ENCODE measurements around the gene PAX6. TPM values are rescaled to one million over a fixed set of nuclear protein-coding genes. Genes with fewer than 3 reads are reported as not detected.

The PAX6 gene
- total RNA-seq, 2 donors from 2014 or later, result 0.46 to 0.76 TPM

DNA sequence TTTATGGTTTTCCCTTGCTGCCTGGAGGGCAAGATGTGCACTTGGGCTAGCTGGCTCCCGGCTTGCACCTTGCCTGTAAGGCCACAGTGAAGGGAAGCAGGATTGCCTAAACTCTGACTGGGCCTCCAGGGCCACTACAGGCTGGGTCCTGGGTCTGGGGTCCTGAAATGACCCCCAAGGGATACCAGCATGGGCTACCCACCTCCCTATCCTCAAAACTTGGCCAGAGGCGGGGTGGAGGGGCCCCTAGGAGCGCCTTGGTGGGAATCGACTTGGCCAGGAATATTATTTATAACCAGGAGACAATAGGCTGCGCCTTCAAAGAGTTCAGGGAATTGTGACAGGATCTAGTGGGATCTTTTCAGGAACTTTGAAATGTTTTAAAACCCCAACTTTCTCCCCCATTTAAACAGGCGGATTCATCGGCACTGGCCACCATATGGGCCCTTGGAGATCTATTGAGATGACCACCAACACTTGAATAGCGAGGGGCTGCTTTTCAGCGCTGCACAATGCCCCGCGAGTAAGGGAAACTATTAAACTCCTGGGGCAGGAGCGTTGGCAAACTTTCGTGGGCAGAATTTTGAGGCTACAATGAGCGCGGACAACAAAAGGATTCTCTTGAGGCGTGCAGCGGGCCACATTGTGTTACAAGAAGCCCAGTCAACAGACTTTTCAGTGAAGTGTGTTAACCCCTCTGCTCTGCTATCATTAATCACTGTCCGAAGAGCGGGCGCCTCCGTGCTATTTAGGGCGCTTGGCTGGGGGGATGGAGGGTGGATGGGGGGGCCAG is 15.2 kb downstream of the PAX6 start:
- ATAC-seq (replicated peaks in 1 of 2), result no peak

DNA sequence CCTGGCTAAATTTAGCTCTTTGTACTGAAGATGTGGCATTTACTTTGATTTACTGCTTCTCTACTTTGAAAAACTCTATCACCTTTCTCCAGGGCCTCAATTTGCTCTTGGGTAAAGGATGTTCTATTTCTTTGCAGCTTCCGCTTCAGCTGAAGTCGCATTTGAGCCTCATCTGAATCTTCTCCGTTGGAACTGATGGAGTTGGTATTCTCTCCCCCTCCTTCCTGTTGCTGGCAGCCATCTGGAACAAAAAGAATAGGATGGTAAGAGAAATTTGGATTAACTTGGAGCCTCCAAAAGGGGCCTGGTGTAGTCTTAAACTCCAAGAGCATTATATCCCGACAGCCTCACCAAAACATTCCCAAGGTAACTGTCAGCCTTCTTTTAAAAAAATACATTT is 16.6 kb downstream of the PAX6 start:
- H3K9me3 Mint-ChIP-seq, result no peaks in the 10 kb centered on the region
- H3K27me3 Mint-ChIP-seq (ENCODE audit: low read depth), result peaks cover 68% of the 10 kb centered on the region
- H3K4me3 Mint-ChIP-seq, result no peak overlapping the region
- H3K27ac Mint-ChIP-seq, result peak overlapping the region; percentile 86
- peaks cover 15% of the 10 kb centered on the region for H3K4me1 Mint-ChIP-seq (ENCODE audit: low read depth)
- ATAC-seq (replicated peaks in 1 of 2) (no peak), DNase-seq (no peak)
- H3K36me3 Mint-ChIP-seq (ENCODE audit: insufficient read depth in 2 of 2), result peaks cover 0 to 5% of the 10 kb centered on the region in 2 donors

More for the DNA sequence above, 15.2 kb downstream of the PAX6 start:
- H3K4me3 Mint-ChIP-seq, result no peak overlapping the region
- H3K27me3 Mint-ChIP-seq (ENCODE audit: low read depth), result peaks cover 82% of the 10 kb centered on the region
- H3K4me1 Mint-ChIP-seq (ENCODE audit: low read depth), result peaks cover 27% of the 10 kb centered on the region
- no peak for DNase-seq
- no peaks in the 10 kb centered on the region for H3K9me3 Mint-ChIP-seq
- H3K36me3 Mint-ChIP-seq (ENCODE audit: insufficient read depth in 2 of 2), result peaks cover 3 to 8% of the 10 kb centered on the region in 2 donors
- no peak overlapping the region for H3K27ac Mint-ChIP-seq

DNA sequence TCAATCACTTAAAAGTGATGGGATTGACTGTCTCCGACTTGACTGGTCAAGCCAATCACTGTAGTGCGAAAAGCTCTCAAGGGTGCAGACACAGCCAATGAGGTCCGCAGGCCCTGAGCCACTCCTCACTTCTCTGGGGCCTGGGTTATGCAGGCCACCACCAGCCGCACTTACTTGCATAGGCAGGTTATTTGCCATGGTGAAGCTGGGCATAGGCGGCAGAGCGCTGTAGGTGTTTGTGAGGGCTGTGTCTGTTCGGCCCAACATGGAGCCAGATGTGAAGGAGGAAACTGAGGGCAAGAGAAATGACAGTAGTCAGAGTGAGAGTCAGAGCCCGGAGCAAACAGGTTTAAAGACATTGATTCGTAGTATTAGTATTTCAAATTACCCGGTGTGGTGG is 17.9 kb downstream of the PAX6 start:
- Mint-ChIP-seq H3K27ac (no peak overlapping the region), H3K9me3 (no peaks in the 10 kb centered on the region), H3K4me1 (ENCODE audit: low read depth) (peaks cover 10% of the 10 kb centered on the region), H3K4me3 (no peak overlapping the region), H3K36me3 (ENCODE audit: insufficient read depth in 2 of 2) (peaks cover 0 to 5% of the 10 kb centered on the region in 2 donors), H3K27me3 (ENCODE audit: low read depth) (peaks cover 59% of the 10 kb centered on the region)
- ATAC-seq (replicated peaks in 1 of 2) (no peak), DNase-seq (no peak)

DNA sequence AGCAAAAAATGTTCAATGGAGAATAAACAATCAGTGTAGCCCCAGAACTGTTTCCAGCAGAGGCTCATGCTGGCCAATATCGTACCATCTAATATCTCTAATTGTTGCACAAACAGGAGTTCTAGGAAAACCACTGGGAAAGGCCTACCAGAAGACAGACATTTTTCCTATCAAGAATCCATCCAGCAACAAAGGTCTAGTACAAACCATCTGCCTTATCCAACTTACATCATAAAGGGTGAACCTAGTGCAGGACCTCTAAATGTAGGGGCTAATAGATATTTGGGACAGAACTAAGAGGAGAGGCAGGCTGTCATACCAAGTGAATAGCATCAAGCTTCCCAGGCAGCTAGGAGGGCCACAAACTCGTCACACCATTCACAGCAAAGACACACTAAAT is 18.7 kb downstream of the PAX6 start:
- no peak for ATAC-seq (replicated peaks in 1 of 2)
- Mint-ChIP-seq H3K27me3 (ENCODE audit: low read depth) (peaks cover 53% of the 10 kb centered on the region), H3K27ac (no peak overlapping the region), H3K36me3 (ENCODE audit: insufficient read depth in 2 of 2) (peaks cover 0 to 2% of the 10 kb centered on the region in 2 donors), H3K4me1 (ENCODE audit: low read depth) (peaks cover 5% of the 10 kb centered on the region), H3K9me3 (no peaks in the 10 kb centered on the region), H3K4me3 (no peak overlapping the region)
- no peak for DNase-seq

DNA sequence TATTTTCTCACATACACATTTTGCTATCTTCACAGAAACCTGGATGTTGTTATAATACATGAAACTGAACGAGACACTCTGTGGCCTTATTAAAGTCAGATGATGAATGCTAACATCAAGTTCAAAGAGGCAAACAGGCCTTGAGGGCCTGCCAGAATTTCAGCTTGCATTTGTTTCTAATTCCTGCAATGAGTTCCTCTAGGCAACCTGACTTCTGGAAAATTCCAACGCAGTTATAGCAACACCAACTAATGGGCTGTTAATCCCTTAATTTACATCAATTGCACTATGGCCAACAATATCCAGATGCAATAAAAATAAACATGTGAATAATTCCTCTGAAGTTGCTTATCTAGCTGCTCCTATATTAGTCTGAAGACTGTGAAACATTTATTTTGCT is 19.1 kb downstream of the PAX6 start:
- no peak for ATAC-seq (replicated peaks in 1 of 2)
- peaks cover 0 to 2% of the 10 kb centered on the region in 2 donors for H3K36me3 Mint-ChIP-seq (ENCODE audit: insufficient read depth in 2 of 2)
- H3K4me3 Mint-ChIP-seq, result no peak overlapping the region
- peaks cover 48% of the 10 kb centered on the region for H3K27me3 Mint-ChIP-seq (ENCODE audit: low read depth)
- DNase-seq, result no peak
- peaks cover under 1% of the 10 kb centered on the region for H3K4me1 Mint-ChIP-seq (ENCODE audit: low read depth)
- H3K27ac Mint-ChIP-seq, result no peak overlapping the region
- no peaks in the 10 kb centered on the region for H3K9me3 Mint-ChIP-seq

DNA sequence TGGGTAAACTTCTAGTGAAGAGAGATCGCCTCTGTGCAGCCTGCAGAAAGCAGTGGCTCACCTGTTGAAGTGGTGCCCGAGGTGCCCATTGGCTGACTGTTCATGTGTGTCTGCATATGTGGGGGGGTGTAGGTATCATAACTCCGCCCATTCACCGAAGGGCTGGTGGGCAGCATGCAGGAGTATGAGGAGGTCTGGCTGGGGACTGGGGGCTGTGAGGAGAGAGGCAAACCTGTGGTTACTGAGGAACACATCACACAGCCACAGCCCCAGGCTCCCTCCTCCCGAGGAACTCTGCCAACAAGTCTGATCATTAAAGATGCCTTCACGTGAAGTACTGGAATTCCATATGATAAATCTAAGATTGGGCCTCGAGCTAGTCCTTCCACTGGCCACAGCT is 20.5 kb downstream of the PAX6 start:
- Mint-ChIP-seq H3K4me1 (ENCODE audit: low read depth) (no peaks in the 10 kb centered on the region), H3K4me3 (no peak overlapping the region), H3K9me3 (no peaks in the 10 kb centered on the region), H3K27ac (no peak overlapping the region), H3K27me3 (ENCODE audit: low read depth) (peaks cover 35% of the 10 kb centered on the region), H3K36me3 (ENCODE audit: insufficient read depth in 2 of 2) (no peaks in the 10 kb centered on the region)
- DNase-seq (no peak), ATAC-seq (replicated peaks in 1 of 2) (no peak)

DNA sequence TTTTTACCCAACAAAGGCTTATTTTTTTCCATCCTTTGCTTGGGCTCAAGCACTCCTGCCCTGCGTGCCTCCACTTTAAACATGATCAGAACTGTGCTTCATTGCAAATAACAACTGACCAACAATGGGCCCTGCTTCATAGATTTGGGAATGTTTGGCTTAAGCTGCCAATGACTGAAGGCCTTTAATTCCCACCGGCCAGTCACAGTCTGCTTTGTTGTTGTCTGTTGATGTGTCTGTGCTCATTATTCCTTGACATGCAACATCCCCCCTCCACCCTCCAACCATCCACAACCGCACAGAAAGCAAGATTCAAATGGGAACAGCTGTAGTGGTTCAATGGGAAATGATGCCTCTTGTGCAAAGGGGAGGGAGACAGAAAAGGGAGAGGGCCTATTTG is 23.0 kb downstream of the PAX6 start:
- Mint-ChIP-seq H3K27ac (no peak overlapping the region), H3K9me3 (no peaks in the 10 kb centered on the region), H3K36me3 (ENCODE audit: insufficient read depth in 2 of 2) (no peaks in the 10 kb centered on the region), H3K4me1 (ENCODE audit: low read depth) (no peaks in the 10 kb centered on the region), H3K27me3 (ENCODE audit: low read depth) (peaks cover 13% of the 10 kb centered on the region), H3K4me3 (no peak overlapping the region)
- DNase-seq, result no peak
- no peak for ATAC-seq (replicated peaks in 1 of 2)

DNA sequence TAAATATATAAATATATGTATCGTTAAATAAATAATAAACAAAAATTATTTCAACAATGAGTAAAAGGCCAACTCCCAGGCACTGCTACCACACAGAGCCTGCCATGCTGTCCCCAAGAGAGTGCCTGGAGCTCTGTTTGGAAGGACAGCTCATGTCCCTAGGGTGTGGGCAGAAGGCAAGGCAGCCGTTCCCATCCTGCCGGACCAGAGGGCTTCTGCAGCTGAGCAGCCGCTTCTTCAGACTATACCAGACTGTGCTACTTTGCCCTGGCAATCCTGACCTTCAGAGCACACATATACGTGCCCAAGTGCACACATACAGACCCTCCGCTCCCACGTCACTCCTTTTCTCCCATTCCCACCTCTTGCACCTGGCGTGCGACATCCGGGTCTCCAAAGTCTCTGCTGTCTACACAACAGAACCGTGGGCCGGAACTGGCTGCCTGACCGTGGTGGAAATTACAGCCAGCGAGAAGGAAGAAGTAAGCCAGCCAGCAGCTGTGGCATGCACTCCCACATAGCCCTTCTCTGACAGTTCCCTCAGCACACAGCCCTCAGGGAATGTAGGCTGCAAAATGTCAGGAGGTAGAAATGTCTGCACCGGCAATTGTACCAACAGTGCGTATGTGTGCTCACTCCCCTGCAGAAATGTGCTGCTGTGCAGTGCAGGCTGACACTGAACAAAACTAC is 24.0 kb downstream of the PAX6 start:
- Mint-ChIP-seq H3K4me1 (ENCODE audit: low read depth) (no peaks in the 10 kb centered on the region), H3K27me3 (ENCODE audit: low read depth) (peaks cover 5% of the 10 kb centered on the region), H3K36me3 (ENCODE audit: insufficient read depth in 2 of 2) (no peaks in the 10 kb centered on the region), H3K4me3 (no peak overlapping the region), H3K9me3 (no peaks in the 10 kb centered on the region), H3K27ac (no peak overlapping the region)
- ATAC-seq (replicated peaks in 1 of 2) (no peak), DNase-seq (no peak)

DNA sequence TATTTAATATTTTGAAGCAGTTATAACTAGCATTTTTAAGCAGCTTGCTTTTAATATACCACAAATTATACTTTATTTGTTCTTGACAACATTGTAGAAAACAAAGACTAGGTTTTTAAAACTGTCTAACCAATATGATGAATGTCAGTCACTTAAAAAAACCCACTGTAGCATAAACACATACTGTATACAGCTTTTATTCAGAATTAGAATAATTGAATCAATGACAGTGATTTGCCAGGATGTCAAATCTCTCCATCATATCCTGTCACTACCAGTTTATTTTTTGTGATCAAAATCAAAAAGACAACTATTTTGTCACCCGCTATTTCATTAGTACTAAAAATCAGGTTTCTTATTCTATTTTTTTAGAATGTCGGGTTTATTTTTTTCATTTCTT is 26.5 kb downstream of the PAX6 start:
- H3K4me1 Mint-ChIP-seq (ENCODE audit: low read depth), result no peaks in the 10 kb centered on the region
- H3K9me3 Mint-ChIP-seq, result no peaks in the 10 kb centered on the region
- no peaks in the 10 kb centered on the region for H3K36me3 Mint-ChIP-seq (ENCODE audit: insufficient read depth in 2 of 2)
- DNase-seq, result no peak
- no peaks in the 10 kb centered on the region for H3K27me3 Mint-ChIP-seq (ENCODE audit: low read depth)
- no peak overlapping the region for H3K4me3 Mint-ChIP-seq
- ATAC-seq (replicated peaks in 1 of 2), result no peak
- no peak overlapping the region for H3K27ac Mint-ChIP-seq

DNA sequence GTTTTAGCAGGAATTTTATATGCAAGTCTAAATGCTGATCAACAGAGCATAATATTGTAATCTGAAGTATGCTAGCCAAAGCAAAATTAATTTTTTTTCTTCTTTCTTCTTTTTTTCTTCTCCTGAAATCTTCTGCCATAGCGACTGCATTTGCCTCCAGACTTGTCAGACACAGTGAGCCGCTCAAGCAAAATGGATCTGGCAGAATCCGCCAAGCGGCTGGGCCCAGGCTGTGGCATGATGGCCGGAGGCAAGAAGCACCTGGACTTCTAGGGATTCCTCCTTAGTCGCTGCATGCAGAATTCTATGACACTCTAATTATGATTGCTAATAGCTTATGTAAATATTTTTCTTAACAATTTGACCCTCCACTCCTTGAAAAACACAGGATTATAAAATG is 27.9 kb downstream of the PAX6 start:
- ATAC-seq (replicated peaks in 1 of 2), result no peak
- H3K4me3 Mint-ChIP-seq, result no peak overlapping the region

DNA sequence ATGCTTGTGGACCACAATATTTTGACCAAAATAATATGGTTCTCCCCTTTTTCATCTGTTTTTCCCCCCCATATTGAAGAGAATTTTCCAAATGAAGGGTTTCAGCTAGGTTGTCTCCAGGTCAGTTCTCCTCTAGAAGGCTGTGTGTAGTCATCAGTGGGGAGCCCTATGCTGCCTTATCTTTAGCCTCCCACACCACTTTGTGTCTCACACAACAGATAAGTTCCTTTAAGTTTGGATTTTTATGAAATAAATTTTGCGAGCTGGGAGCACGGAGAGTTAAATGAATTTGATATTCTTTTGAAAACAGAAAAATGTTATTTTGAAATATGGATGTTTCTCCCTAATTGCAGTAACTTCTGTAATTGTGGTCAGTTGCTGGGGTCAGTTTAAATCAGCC is 28.9 kb downstream of the PAX6 start:
- no peak overlapping the region for H3K4me3 Mint-ChIP-seq
- H3K9me3 Mint-ChIP-seq, result no peaks in the 10 kb centered on the region
- no peaks in the 10 kb centered on the region for H3K36me3 Mint-ChIP-seq (ENCODE audit: insufficient read depth in 2 of 2)
- DNase-seq (no peak), ATAC-seq (replicated peaks in 1 of 2) (no peak)
- H3K4me1 Mint-ChIP-seq (ENCODE audit: low read depth), result no peaks in the 10 kb centered on the region
- H3K27ac Mint-ChIP-seq, result no peak overlapping the region
- no peaks in the 10 kb centered on the region for H3K27me3 Mint-ChIP-seq (ENCODE audit: low read depth)

More for the DNA sequence above, 27.9 kb downstream of the PAX6 start:
- Mint-ChIP-seq H3K9me3 (no peaks in the 10 kb centered on the region), H3K4me1 (ENCODE audit: low read depth) (no peaks in the 10 kb centered on the region), H3K27me3 (ENCODE audit: low read depth) (no peaks in the 10 kb centered on the region), H3K36me3 (ENCODE audit: insufficient read depth in 2 of 2) (no peaks in the 10 kb centered on the region), H3K27ac (no peak overlapping the region)
- no peak for DNase-seq

DNA sequence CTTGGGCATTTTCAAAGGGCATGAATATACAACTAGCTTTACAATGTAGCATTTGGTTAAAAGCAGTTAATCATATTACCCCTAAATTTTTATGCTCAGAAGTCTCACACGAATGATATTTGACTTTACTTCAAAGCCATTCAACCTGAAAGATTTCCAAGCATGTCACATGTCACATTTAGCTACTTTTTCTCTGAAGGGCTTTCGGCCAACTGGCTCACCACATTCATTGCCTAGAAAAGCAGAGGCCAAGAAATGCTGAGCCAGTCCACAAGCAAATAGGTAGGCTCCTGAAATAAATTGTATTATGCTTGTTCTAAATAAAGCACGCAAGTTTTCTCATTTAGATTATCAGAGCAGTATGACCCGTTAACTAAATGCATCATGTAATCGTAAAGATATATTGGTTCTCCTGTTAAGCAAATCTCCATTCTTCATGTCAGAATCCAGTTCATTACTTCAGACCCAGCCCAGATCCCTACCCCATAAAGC is 30.6 kb downstream of the PAX6 start:
- no peaks in the 10 kb centered on the region for H3K4me1 Mint-ChIP-seq (ENCODE audit: low read depth)
- no peaks in the 10 kb centered on the region for H3K27me3 Mint-ChIP-seq (ENCODE audit: low read depth)
- H3K4me3 Mint-ChIP-seq, result no peak overlapping the region
- H3K27ac Mint-ChIP-seq, result no peak overlapping the region
- H3K36me3 Mint-ChIP-seq (ENCODE audit: insufficient read depth in 2 of 2), result no peaks in the 10 kb centered on the region
- H3K9me3 Mint-ChIP-seq, result no peaks in the 10 kb centered on the region
- DNase-seq (no peak), ATAC-seq (replicated peaks in 1 of 2) (no peak)

DNA sequence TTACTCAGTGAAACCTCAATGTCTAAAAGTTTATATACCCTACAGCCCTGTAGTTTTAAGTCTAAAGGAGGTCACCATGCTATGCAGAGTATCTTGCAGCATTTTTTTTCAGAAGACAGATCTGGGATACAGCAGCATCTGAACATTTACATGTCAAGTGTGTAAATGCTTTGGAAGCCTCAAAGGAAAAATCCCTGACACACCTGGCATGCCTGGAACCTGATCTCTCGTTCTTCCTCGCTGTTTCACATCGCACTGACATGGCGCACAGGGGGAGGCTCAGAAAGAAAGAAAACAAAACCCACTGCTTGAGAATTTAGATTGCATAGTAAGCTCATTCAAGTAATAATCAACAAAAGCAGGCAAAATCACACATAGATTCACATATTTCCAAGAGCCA is 31.0 kb downstream of the PAX6 start:
- H3K4me3 Mint-ChIP-seq, result no peak overlapping the region
- no peaks in the 10 kb centered on the region for H3K4me1 Mint-ChIP-seq (ENCODE audit: low read depth)
- DNase-seq, result no peak
- H3K27ac Mint-ChIP-seq, result no peak overlapping the region
- no peaks in the 10 kb centered on the region for H3K9me3 Mint-ChIP-seq
- H3K36me3 Mint-ChIP-seq (ENCODE audit: insufficient read depth in 2 of 2), result no peaks in the 10 kb centered on the region
- H3K27me3 Mint-ChIP-seq (ENCODE audit: low read depth), result no peaks in the 10 kb centered on the region
- ATAC-seq (replicated peaks in 1 of 2), result no peak

Measured in activated T-cell treated with anti-CD3 and anti-CD28 coated beads, Interleukin-2, amount 50 U/mL, for 72 hours (primary cell).